ENCODE measurements around the gene RFXAP.

RFXAP gene

DNA sequence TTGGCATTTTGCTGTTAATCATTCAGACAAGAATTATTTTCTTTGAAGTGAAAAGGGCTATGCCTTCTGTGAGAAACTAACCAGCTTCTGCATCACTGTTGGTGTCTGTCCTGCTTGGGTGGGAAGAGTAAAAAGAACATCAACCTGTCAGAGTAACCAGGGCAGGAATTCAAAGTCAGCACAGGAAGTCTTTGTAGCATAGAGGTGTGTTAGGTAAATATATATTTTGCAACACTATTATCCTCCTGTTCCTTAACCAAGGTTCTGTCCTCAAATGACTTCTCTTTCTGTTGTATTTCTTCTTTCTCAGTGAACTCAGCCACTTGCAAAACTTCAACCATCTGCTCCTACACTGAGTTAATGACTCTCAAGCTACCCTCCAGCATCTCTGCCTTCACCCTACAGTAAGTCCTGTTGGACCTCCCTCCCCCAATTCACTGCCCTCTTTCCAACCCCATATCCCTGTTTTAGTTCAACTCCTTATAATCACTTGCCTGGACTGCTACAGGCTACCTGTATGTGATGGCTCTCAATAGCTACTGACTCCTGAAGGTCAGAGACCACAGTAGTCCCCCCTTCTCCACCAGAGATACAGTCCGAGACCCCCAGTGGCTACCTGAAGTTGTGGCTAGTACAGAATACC is 51.1 kb downstream of the RFXAP start:
- no peak for DNase-seq

GRCh38 chr13:36872621-36873020 is 53.6 kb downstream of the RFXAP start:
- no peak for DNase-seq

GRCh38 chr13:36875431-36875830 is 56.4 kb downstream of the RFXAP start:
- no peak for DNase-seq

- DNase-seq: no peak
Measured at GRCh38 chr13:36875961-36876360, 56.9 kb downstream of the RFXAP start.
